Endothelial cell of umbilical vein (primary cell): ENCODE measurements around the gene PRSS35. TPM values are rescaled to one million over a fixed set of nuclear protein-coding genes. Genes with fewer than 3 reads are reported as not detected.
"Not testable (repeated sequence)": the region's sequence is repeated elsewhere in the genome, so short reads cannot be mapped to it uniquely, and the experiment has no call there.

Source experiments
- BruUV-seq: library from RNA; stranded (reverse); fragments of 400-500 nt; replicated peaks from 2 replicates; lab custom pipeline; 2021; lab: Mats Ljungman, UMichigan
- CTCF ChIA-PET: fragments of 300-600, 350-600 bp; sonication (Branson Sonifier 250); formaldehyde crosslinking; loops from one replicate; lab custom pipeline; 2021; ENCODE audit warnings: antibody characterized with exemption, inconsistent platforms; lab: Charles Lee
- POLR2A ChIA-PET: fragments of 300-600, 350-600 bp; sonication (Branson Sonifier 250); formaldehyde crosslinking; loops from one replicate; lab custom pipeline; 2021; ENCODE audit warnings: antibody characterized with exemption, inconsistent platforms; lab: Charles Lee
- DNase-seq: peaks from one replicate; pipeline ENCODE4 v3.0.0-alpha.2; 2011; ENCODE audit warnings: low read depth, low spot score
- FAIRE-seq: peaks from 2 replicates; lab custom pipeline; 2011; peaks lifted over from hg19 to GRCh38; lab: Jason Lieb, UNC
- H2AFZ ChIP-seq: 2 replicates; pipeline ENCODE4 v1.6.0; 2012; ENCODE audit warnings: low read depth, low read length, control low read depth, inconsistent platforms
- H3K27ac ChIP-seq: 2 replicates; pipeline ENCODE4 v1.5.1; 2011; ENCODE audit warnings: low read depth, mild to moderate bottlenecking, control low read depth, low read length, moderate library complexity; ENCODE audit not compliant: insufficient read depth
- H3K27me3 ChIP-seq, 2 experiments: 2 replicates each; pipeline versions ENCODE4 v1.6.0 to v1.6.1; 2011; ENCODE audit warnings: low read length in 2 of 2, mixed read lengths in 1 of 2; ENCODE audit not compliant: control insufficient read depth in 2 of 2, insufficient read depth in 2 of 2
- H3K36me3 ChIP-seq, 2 experiments: 2 replicates in 1 of 2; 3 replicates in 1 of 2; pipeline ENCODE4 v1.5.1; 2011; ENCODE audit warnings: low read length in 2 of 2, mild to moderate bottlenecking in 1 of 2, moderate library complexity in 1 of 2; ENCODE audit not compliant: control insufficient read depth in 2 of 2, insufficient read depth in 2 of 2; ENCODE audit errors: extremely low read depth in 1 of 2
- H3K4me1 ChIP-seq: 3 replicates; pipeline ENCODE4 v1.5.1; 2011; ENCODE audit warnings: mild to moderate bottlenecking, low read length; ENCODE audit not compliant: control insufficient read depth, insufficient read depth; ENCODE audit errors: extremely low read depth
- H3K4me2 ChIP-seq: 2 replicates; pipeline ENCODE4 v1.6.1; 2011; ENCODE audit warnings: low read length, control low read depth, mixed read lengths; ENCODE audit not compliant: insufficient read depth
- H3K4me3 ChIP-seq, 3 experiments: fragments of 200-600 bp in 1 of 3; sonication (generic), shearing (Covaris generic) in 1 of 3; replicated peaks in 1 of 3; 2 replicates each; pipeline ENCODE4 v1.5.1; 2011 to 2016; ENCODE audit warnings: control low read depth in 3 of 3, low read length in 3 of 3, mild to moderate bottlenecking in 2 of 3, inconsistent platforms in 1 of 3, low read depth in 1 of 3, moderate library complexity in 1 of 3; ENCODE audit not compliant: insufficient read depth in 1 of 3
- H3K79me2 ChIP-seq: 2 replicates; pipeline ENCODE4 v1.6.0; 2012; ENCODE audit warnings: low read length, inconsistent platforms; ENCODE audit not compliant: control insufficient read depth, insufficient read depth
- H3K9ac ChIP-seq: replicated peaks from 2 replicates; pipeline ENCODE3; 2011; ENCODE audit warnings: low read length, control low read depth; ENCODE audit not compliant: insufficient read depth; ENCODE audit errors: extremely low read depth
- H3K9me1 ChIP-seq: replicated peaks from 3 replicates; pipeline ENCODE4 v1.6.0; 2011; ENCODE audit warnings: mild to moderate bottlenecking, low read length; ENCODE audit not compliant: control insufficient read depth, insufficient read depth; ENCODE audit errors: extremely low read depth
- H3K9me3 ChIP-seq: replicated peaks from 2 replicates; pipeline ENCODE4 v1.5.1; 2012; ENCODE audit warnings: low read length, inconsistent platforms; ENCODE audit not compliant: control insufficient read depth, insufficient read depth
- H4K20me1 ChIP-seq: replicated peaks from 2 replicates; pipeline ENCODE3; 2011; ENCODE audit warnings: mild to moderate bottlenecking, low read length; ENCODE audit not compliant: control insufficient read depth, insufficient read depth; ENCODE audit errors: extremely low read depth
- EZH2 ChIP-seq: IDR thresholded peaks from 2 replicates; pipeline ENCODE4 v1.6.1; 2012; ENCODE audit warnings: borderline replicate concordance, low read depth, mild to moderate bottlenecking, moderate library complexity, low read length, inconsistent platforms; ENCODE audit not compliant: severe bottlenecking
- FOS ChIP-seq: IDR thresholded peaks from 2 replicates; pipeline ENCODE4 v1.6.1; 2011; ENCODE audit warnings: mild to moderate bottlenecking, low read length, moderate library complexity, borderline replicate concordance; ENCODE audit not compliant: insufficient read depth
- GATA2 ChIP-seq: IDR thresholded peaks from 2 replicates; pipeline ENCODE4 v1.7.0; 2011; ENCODE audit warnings: low read depth, mild to moderate bottlenecking, moderate library complexity, mixed read lengths, low read length; ENCODE audit not compliant: insufficient read length, insufficient read depth
- JUN ChIP-seq: IDR thresholded peaks from 2 replicates; pipeline ENCODE4 v1.6.1; 2011; ENCODE audit warnings: borderline replicate concordance, low read depth; ENCODE audit not compliant: insufficient read length, insufficient read depth
- MYC ChIP-seq: IDR thresholded peaks from one replicate; pipeline ENCODE4 v1.6.1; 2011; ENCODE audit warnings: mild to moderate bottlenecking, low read depth, low read length
- POLR2A ChIP-seq: IDR thresholded peaks from 2 replicates; pipeline ENCODE4 v1.6.1; 2012; ENCODE audit warnings: low read depth, mild to moderate bottlenecking, control low read depth, low read length
- POLR2AphosphoS5 ChIP-seq: IDR thresholded peaks from 2 replicates; pipeline ENCODE4 v1.6.1; 2012; ENCODE audit warnings: low read depth, mild to moderate bottlenecking, control low read depth, low read length, moderate library complexity; ENCODE audit not compliant: insufficient read depth
- dilution Hi-C: fragments of 300-500 bp; cut with MboI; formaldehyde crosslinking; loops from one replicate; pipeline ENCODE4 v1.15.0; 2019; ENCODE audit warnings: low sequenced_read_pairs; ENCODE audit not compliant: extremely low pct_ligation_motif_present
- intact Hi-C: fragments of 100-400 bp; cut with micrococcal nuclease; formaldehyde crosslinking; loops from one replicate; pipeline ENCODE4 v1.10.0; 2022
- polyA plus RNA-seq, 4 experiments: library from polyadenylated mRNA; depleted of rRNA in 3 of 4; stranded (reverse) in 3 of 4; unstranded in 1 of 4; fragments of >200 nt; gene quantifications; 2 replicates each; pipeline versions ENCODE4 v1.2.1 to v1.2.3, GENCODE V29; 2011 to 2012; ENCODE audit warnings: missing spikeins in 1 of 4
- total RNA-seq: library from RNA; stranded (reverse); gene quantifications from 2 replicates; pipeline ENCODE4 v1.2.3, GENCODE V29; 2021
- TF ChIP-seq, protein P1 (sequence below): IDR thresholded peaks from 2 replicates; pipeline ENCODE4 v1.6.1; 2011; ENCODE audit not compliant: insufficient read depth, insufficient read length
- TF ChIP-seq, protein P2 (sequence below), 2 donors: IDR thresholded peaks; 1 replicate in 1 of 2; 2 replicates in 1 of 2; pipeline ENCODE4 v1.5.1; 2011; ENCODE audit warnings: low read length in 2 of 2, mild to moderate bottlenecking in 2 of 2, moderate library complexity in 2 of 2, control low read depth in 1 of 2, inconsistent platforms in 1 of 2, low read depth in 1 of 2; ENCODE audit not compliant: insufficient read depth in 1 of 2; ENCODE audit errors: extremely low read depth in 1 of 2

Gene PRSS35
- total and polyA plus RNA-seq, 2 donors (not counting 3 experiments of a cell fraction or from before 2014, with no cell fraction given) = not detected

DNA sequence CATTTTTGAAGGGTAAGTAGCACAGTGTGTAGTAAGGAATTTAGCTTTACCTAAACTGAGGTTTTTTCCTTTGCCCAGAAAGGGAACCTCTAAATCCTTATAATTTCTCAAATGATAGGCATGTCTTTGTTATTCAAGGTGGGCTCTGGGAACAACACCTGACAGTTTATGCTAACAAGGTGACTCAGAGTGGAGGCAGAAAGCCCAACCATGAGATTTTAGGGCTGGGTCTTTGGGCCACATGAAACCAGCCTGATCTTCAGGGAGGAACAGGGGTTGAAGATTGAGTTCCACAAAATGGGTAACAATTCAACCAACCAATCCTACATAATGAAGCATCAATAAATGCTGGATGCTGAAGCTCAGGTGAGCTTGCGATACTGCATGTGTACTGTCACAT is 46.6 kb downstream of the PRSS35 start:
- DNase-seq = no peak
- Histone ChIP-seq H3K4me1 (no peaks in the 10 kb centered on the region), H3K9ac (no peak overlapping the region), H3K4me3 (no peak overlapping the region), H3K9me1 (no peaks in the 10 kb centered on the region), H3K27ac (no peak overlapping the region), H4K20me1 (no peaks in the 10 kb centered on the region), H3K4me2 (no peak overlapping the region), H3K36me3 (no peaks in the 10 kb centered on the region), H2AFZ (no peak overlapping the region), H3K79me2 (no peaks in the 10 kb centered on the region), H3K27me3 (no peaks in the 10 kb centered on the region), H3K9me3 (no peaks in the 10 kb centered on the region)
- TF ChIP-seq FOS (no peak), JUN (no peak), POLR2AphosphoS5 (no peak), POLR2A (no peak), EZH2 (no peak), GATA2 (no peak), MYC (no peak)
- TF ChIP-seq, protein P1, sequence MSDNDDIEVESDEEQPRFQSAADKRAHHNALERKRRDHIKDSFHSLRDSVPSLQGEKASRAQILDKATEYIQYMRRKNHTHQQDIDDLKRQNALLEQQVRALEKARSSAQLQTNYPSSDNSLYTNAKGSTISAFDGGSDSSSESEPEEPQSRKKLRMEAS = no peak
- TF ChIP-seq, protein P2, sequence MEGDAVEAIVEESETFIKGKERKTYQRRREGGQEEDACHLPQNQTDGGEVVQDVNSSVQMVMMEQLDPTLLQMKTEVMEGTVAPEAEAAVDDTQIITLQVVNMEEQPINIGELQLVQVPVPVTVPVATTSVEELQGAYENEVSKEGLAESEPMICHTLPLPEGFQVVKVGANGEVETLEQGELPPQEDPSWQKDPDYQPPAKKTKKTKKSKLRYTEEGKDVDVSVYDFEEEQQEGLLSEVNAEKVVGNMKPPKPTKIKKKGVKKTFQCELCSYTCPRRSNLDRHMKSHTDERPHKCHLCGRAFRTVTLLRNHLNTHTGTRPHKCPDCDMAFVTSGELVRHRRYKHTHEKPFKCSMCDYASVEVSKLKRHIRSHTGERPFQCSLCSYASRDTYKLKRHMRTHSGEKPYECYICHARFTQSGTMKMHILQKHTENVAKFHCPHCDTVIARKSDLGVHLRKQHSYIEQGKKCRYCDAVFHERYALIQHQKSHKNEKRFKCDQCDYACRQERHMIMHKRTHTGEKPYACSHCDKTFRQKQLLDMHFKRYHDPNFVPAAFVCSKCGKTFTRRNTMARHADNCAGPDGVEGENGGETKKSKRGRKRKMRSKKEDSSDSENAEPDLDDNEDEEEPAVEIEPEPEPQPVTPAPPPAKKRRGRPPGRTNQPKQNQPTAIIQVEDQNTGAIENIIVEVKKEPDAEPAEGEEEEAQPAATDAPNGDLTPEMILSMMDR (IDR thresholded peaks at IDR 0.05; ENCODE audit: extremely low read depth in 1 of 2, insufficient read depth in 1 of 2, low read depth in 1 of 2, low read length in 2 of 2) = no peak
- CTCF ChIA-PET = no interaction called here
- BruUV-seq = no TSS peak
- dilution Hi-C loops (no loop called here), intact Hi-C loops (no loop called here)
- no peak for FAIRE-seq
- POLR2A ChIA-PET = no interaction called here

DNA sequence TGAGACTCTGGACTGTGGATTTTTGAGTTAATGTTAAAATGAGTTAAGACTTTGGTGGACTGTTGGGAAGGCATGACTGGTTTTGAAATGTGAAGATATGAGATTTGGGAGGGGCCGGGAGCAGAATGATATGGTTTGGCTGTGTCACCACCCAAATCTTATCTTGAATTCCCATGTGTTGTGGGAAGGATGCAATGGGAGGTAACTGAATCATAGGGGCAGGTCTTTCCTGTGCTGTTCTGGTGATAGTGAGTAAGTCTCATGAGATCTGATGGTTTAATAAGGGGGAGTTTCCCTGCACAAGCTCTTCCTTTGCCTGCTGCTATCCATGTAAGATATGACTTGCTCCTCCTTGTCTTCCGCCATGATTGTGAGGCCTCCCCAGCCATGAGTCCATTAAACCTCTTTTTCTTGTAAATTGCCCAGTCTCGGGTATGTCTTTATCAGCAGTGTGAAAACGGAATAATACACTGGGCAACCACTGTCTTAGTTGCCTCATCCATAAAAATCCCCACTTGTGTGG is 59.4 kb downstream of the PRSS35 start:
- H3K4me3 ChIP-seq, H4K20me1 ChIP-seq, H3K27me3 ChIP-seq, H3K9me1 ChIP-seq, CTCF ChIA-PET, H3K9me3 ChIP-seq, H3K36me3 ChIP-seq, H2AFZ ChIP-seq, intact Hi-C loops, H3K27ac ChIP-seq, FAIRE-seq, H3K4me1 ChIP-seq, DNase-seq, POLR2A ChIA-PET, dilution Hi-C loops, H3K4me2 ChIP-seq, H3K9ac ChIP-seq, BruUV-seq, H3K79me2 ChIP-seq: not testable (repeated sequence)
